Measurements from ENCODE around the gene STAT5B.
A peak's percentile ranks its signal among the peaks of the same experiment; 100 is the strongest.
"Not testable (repeated sequence)": the region's sequence is repeated elsewhere in the genome, so short reads cannot be mapped to it uniquely, and the experiment has no call there.

STAT5B gene

GRCh38 chr17:42276359-42276608, at the start of gene STAT5B:
Gene STAT5B (minus strand): TSS chr17:42276391. CDS start chr17:42232127, 44,264 bp downstream.
- no peak for DNase-seq (ENCODE audit: low read depth, low spot score)
- no peak within 1 kb of the TSS for H3K27ac ChIP-seq

- peak; percentile 78 for DNase-seq (ENCODE audit: low read depth, low spot score)
- peak overlapping the region; percentile 86 for H3K27ac ChIP-seq
Measured at GRCh38 chr17:42325026-42325425, 48.8 kb upstream of the STAT5B start.

GRCh38 chr17:42323268-42323773, 47.1 kb upstream of the STAT5B start:
- no peak for DNase-seq (ENCODE audit: low read depth, low spot score)
- H3K27ac ChIP-seq, result no peak overlapping the region

GRCh38 chr17:42322382-42323267, 46.4 kb upstream of the STAT5B start:
- H3K27ac ChIP-seq, result no peak overlapping the region
- DNase-seq (ENCODE audit: low read depth, low spot score), result peak; percentile 59

GRCh38 chr17:42321555-42321954, 45.4 kb upstream of the STAT5B start:
- no peak for DNase-seq (ENCODE audit: low read depth, low spot score)
- H3K27ac ChIP-seq, result no peak overlapping the region

- H3K27ac ChIP-seq; DNase-seq (ENCODE audit: low read depth, low spot score): not testable (repeated sequence)
Measured at GRCh38 chr17:42317967-42318366, 41.8 kb upstream of the STAT5B start.

- DNase-seq (ENCODE audit: low read depth, low spot score), result no peak
- H3K27ac ChIP-seq, result no peak overlapping the region
Measured at GRCh38 chr17:42317266-42317845, 41.2 kb upstream of the STAT5B start.

GRCh38 chr17:42316755-42317154, 40.6 kb upstream of the STAT5B start:
- no peak for DNase-seq (ENCODE audit: low read depth, low spot score)
- no peak overlapping the region for H3K27ac ChIP-seq

GRCh38 chr17:42315402-42316156, 39.4 kb upstream of the STAT5B start:
- no peak for DNase-seq (ENCODE audit: low read depth, low spot score)
- no peak overlapping the region for H3K27ac ChIP-seq

- H3K27ac ChIP-seq, result no peak overlapping the region
- no peak for DNase-seq (ENCODE audit: low read depth, low spot score)
Measured at GRCh38 chr17:42313773-42314566, 37.8 kb upstream of the STAT5B start.

GRCh38 chr17:42313389-42313772, 37.2 kb upstream of the STAT5B start:
- DNase-seq (ENCODE audit: low read depth, low spot score), result no peak
- H3K27ac ChIP-seq, result no peak overlapping the region

GRCh38 chr17:42312285-42313130, 36.3 kb upstream of the STAT5B start:
- DNase-seq (ENCODE audit: low read depth, low spot score), result no peak
- H3K27ac ChIP-seq, result no peak overlapping the region

- DNase-seq (ENCODE audit: low read depth, low spot score), result no peak
- no peak overlapping the region for H3K27ac ChIP-seq
Measured at GRCh38 chr17:42312035-42312284, 35.8 kb upstream of the STAT5B start.

- H3K27ac ChIP-seq, result no peak overlapping the region
- no peak for DNase-seq (ENCODE audit: low read depth, low spot score)
Measured at GRCh38 chr17:42311240-42312034, 35.2 kb upstream of the STAT5B start.

- H3K27ac ChIP-seq, result no peak overlapping the region
- no peak for DNase-seq (ENCODE audit: low read depth, low spot score)
Measured at GRCh38 chr17:42310787-42311215, 34.6 kb upstream of the STAT5B start.

- no peak overlapping the region for H3K27ac ChIP-seq
- DNase-seq (ENCODE audit: low read depth, low spot score), result no peak
Measured at GRCh38 chr17:42309986-42310786, 34.0 kb upstream of the STAT5B start.

- H3K27ac ChIP-seq, result no peak overlapping the region
Measured at GRCh38 chr17:42309142-42309541, 33.0 kb upstream of the STAT5B start.

GRCh38 chr17:42308446-42308845, 32.3 kb upstream of the STAT5B start:
- no peak for DNase-seq (ENCODE audit: low read depth, low spot score)
- no peak overlapping the region for H3K27ac ChIP-seq

More at GRCh38 chr17:42309142-42309541, 33.0 kb upstream of the STAT5B start:
- no peak for DNase-seq (ENCODE audit: low read depth, low spot score)
